Cardiac septum (tissue), 1 donor: ENCODE data around the gene KANSL1L. TPM values are rescaled to one million over a fixed set of nuclear protein-coding genes. Genes with fewer than 3 reads are reported as not detected.
A peak's percentile ranks its signal among the peaks of the same experiment; 100 is the strongest.
"Not testable (repeated sequence)": the region's sequence is repeated elsewhere in the genome, so short reads cannot be mapped to it uniquely, and the experiment has no call there.

Experiments used
- DNase-seq: peaks from one replicate; pipeline ENCODE4 v3.0.0-alpha.2; 2020; ENCODE audit warnings: low spot score
- intact Hi-C: fragments of 100-400 bp; cut with DNase I; formaldehyde crosslinking; loops from one replicate; pipeline ENCODE4 v1.14.0; 2022
- long read RNA-seq: library from polyadenylated mRNA; unstranded; transcript quantifications from one replicate; pipeline ENCODE4 v2.0.0, GENCODE V29; 2021
- total RNA-seq: library from RNA; stranded (reverse); fragmentation: NEBNext Ultra II Directional; extraction: Animal tissue kit (Norgen Biotek cat#: 25700); gene quantifications from one replicate; pipeline ENCODE4 v1.2.1, GENCODE V29; 2021
- donor health status: DM: no; HTN: no; CAD: no.

The KANSL1L gene
- total RNA-seq = 25.9 TPM
- long read RNA-seq, full-length matches to known transcripts = 1 of 12 reads
- long read RNA-seq, partial matches to known transcripts = 1 of 12 reads
- long read RNA-seq, other reads (novel, unspliced or antisense) = 10 of 12 reads

DNA sequence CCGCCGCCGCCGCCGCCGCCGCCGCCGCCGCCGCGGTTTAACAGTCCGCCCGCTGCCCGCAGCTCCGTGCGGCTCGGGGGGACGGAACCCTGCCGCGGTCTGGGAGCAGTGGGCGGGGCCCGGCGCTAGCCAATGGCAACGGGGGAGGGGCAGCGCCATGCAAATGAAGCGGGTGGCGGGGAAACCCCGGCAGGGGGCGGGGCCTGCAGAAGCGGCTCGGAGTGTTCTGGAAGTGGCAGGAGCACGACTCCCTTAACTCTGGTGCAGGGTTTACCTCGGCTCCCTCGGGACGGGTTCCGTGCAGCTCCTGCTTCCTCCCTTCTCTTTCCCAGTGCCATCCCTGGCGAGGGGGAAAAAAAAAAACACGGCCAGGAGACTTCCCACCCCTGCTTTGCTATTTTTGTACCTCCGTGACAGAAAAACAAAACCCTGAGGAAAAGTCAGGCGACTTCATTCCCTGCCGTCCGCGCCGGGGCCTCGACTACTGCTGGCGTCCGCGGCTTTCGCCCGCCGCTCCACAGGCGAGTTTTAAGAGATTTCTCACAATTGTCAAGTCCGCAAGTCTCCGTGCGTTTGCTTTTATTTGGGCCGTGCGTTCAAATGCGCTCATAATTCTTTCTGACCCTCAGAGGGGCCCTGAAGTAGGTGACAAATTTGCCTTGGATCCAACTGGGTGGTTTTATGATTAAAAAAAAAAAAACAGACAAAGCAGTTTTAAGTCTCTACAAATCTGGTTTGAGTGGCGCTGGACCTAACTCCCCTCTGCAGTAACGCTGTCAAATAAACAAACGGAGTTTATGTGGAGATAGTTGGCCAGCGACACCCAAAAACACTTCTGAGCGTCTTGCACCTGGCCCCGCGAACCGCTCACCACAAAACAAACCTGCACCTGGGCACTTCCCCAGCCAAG, at the start of gene KANSL1L:
Gene KANSL1L (minus strand): TSS at position 101 of the 910 bp plus-strand sequence. CDS start 16,827 bp downstream, outside the sequence.
- peak; percentile 100 for DNase-seq
- intact Hi-C loops = no loop called here

DNA sequence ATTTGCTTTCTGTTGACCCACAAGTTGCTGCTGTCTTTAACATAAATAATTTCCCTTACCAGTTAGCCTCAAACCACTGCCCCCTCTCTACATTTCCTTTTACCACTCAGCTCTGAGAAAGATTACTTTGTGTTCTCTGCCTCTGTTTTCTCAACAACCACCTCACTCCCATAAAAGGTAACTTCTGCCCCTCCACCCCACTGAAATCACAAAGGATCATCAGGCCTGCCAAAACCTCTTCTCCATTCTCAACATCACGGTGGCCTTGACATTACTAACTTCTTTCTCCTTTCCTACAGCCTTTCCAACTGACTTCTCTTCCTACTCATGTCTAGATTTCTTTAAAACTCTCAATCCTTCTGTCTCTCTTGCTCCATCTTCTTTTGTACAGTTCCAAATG, 43.9 kb upstream of the KANSL1L start:
- no peak for DNase-seq
- intact Hi-C loops = no loop called here

DNA sequence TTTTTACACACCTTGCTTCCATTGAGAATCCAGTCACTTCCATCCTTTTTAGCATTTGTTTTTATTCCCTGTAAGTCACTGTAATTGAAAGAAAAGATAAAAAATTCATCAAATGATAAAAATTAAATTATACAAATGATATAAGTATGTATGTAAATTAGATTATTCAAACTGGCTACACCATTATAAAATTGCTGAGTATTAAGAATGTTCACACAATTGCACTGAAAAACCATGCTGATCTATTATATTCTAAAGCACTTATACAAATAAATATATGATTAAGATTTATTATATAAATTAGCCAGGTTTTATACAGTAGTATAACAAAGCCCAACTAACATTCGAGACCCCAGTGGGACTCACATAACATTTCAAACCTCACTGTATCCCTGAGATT, 39.0 kb upstream of the KANSL1L start:
- intact Hi-C loops = no loop called here
- no peak for DNase-seq

- intact Hi-C loops = no loop called here
- no peak for DNase-seq
Measured at GRCh38 chr2:210207929-210208328, 36.7 kb upstream of the KANSL1L start.

GRCh38 chr2:210203558-210203957, 32.3 kb upstream of the KANSL1L start:
- no peak for DNase-seq
- intact Hi-C loops = no loop called here

GRCh38 chr2:210203147-210203546, 31.9 kb upstream of the KANSL1L start:
- intact Hi-C loops = no loop called here

GRCh38 chr2:210199854-210200253, 28.6 kb upstream of the KANSL1L start:
- intact Hi-C loops = loop anchor here (5.0 kb wide), 1 partner anchor 868 kb away; no protein-coding TSS in a partner anchor

More at GRCh38 chr2:210203147-210203546, 31.9 kb upstream of the KANSL1L start:
- no peak for DNase-seq

DNA sequence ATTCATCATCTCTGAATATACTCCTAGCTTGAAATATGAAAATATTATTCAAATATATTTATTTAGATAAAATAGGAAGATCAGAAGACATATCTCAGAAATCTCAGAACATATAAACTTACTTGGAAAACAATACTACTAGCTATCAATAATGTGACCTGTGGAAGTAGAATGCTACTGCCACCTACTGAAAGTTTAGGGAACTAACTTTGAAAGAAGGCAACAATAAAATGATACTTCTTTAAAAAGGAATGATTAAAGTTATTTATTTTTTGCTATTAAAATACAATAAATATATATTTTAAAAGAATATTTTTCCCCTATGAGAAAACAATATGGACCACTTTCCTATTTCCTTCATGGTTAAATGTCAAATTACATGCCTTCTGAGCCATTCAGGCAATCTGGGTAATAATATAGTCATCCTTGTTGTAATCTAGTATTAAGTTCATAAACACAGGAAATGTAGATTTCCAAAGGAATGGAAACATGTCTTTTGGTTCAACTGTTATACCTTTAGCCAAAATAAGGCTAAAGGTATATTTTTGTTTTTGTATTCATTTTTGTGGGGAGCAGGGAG, 28.1 kb upstream of the KANSL1L start:
- intact Hi-C loops = loop anchor here (5.0 kb wide), 1 partner anchor 867 kb away; no protein-coding TSS in a partner anchor
- DNase-seq = no peak

More at GRCh38 chr2:210199854-210200253, 28.6 kb upstream of the KANSL1L start:
- no peak for DNase-seq

- intact Hi-C loops = loop anchor here (5.0 kb wide), 1 partner anchor 866 kb away; no protein-coding TSS in a partner anchor
- DNase-seq = no peak
Measured at GRCh38 chr2:210198326-210198725, 27.1 kb upstream of the KANSL1L start.

- DNase-seq = no peak
- intact Hi-C loops = loop anchor here (5.0 kb wide), 1 partner anchor 865 kb away; no protein-coding TSS in a partner anchor
Measured at GRCh38 chr2:210197720-210198119, 26.5 kb upstream of the KANSL1L start.

GRCh38 chr2:210195101-210195852, 24.1 kb upstream of the KANSL1L start:
- DNase-seq = no peak
- intact Hi-C loops = loop anchor here (1.0 to 5.0 kb wide), 3 partner anchors 118 to 863 kb away; no protein-coding TSS in a partner anchor

DNA sequence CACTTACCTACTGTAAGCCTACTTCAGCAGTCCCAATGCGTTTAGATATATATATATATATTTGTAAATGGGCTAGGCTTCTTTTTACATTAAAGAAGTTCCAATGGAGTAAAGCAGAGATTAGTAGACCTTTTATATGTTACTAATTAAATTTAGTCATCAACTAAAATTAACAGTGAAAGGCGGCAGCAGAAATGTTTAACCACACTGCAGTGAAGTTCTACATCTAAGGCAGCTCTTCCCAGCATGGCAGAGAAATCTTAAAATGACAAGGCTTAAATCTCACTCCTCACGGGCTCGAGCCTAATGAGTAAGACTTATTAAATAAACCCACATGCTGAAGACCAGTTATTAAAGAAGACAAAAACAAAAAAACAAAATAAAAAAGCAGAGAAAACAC, 19.1 kb upstream of the KANSL1L start:
- intact Hi-C loops = no loop called here
- DNase-seq = no peak

DNA sequence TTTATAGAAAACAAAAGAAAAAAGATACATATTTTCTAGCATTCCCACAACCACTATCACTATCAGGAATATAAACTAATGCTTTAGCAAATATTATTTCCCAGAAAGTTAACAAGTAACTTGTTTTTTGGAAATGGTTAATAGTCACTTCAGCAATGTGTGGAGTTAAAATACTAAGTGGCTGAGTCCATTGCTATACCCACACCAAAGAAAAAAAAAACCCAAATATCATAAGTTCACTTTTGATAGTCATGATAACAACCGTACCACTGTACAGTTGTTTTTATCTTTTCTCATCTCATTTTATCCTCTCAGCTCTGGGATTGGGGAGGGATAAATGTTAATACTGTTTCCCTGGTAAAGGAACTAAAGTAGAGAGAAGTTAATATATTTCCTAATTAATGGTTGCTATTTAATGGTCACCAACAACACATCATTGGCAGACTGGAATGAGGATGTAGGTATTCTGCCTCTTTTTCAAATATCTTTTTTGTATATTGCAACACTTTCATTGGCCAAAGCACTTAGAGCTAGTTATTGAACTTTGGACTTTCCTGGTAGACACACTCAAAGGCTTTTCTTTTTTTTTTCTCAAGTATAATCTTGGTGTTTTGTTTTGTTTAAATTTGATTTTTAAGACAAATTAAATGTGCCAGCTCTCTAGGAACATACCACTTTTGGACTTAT, 18.4 kb upstream of the KANSL1L start:
- intact Hi-C loops = no loop called here
- no peak for DNase-seq

GRCh38 chr2:210188755-210189154, 17.5 kb upstream of the KANSL1L start:
- DNase-seq = no peak
- intact Hi-C loops = no loop called here

- intact Hi-C loops = no loop called here
- no peak for DNase-seq
Measured at GRCh38 chr2:210188190-210188589, 17.0 kb upstream of the KANSL1L start.

DNA sequence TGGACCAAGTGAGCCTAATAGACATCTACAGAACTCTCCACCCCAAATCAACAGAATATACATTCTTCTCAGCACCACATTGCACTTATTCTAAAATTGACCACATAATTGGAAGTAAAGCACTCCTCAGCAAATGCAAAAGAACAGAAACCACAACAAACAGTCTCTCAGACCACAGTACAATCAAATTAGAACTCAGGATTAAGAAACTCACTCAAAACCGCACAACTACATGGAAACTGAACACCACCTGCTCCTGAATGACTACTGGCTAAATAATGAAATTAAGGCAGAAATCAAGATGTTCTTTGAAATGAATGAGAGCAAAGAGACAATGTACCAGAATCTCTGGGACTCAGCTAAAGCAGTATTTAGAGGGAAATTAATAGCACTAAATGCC, 12.7 kb upstream of the KANSL1L start:
- DNase-seq, intact Hi-C loops: not testable (repeated sequence)

DNA sequence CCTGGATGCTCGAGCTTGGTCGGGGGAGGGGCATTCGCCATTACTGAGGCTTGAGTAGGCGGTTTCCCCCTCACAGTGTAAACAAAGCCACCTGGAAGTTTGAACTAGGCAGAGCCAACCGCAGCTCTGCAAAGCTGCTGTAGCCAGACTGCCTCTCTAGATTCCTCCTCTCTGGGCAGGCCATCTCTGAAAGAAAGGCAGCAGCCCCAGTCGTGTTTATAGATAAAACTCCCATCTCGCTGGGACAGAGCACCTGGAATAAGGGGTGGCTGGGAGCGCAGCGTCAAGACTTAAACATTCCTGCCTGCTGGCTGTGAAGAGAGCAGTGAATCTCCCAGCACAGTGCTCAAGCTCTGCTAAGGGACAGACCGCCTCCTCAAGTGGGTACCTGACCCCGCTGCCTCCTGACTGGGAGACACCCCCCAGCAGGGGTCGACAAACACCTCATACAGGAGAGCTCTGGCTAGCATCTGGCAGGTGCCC, 10.4 kb upstream of the KANSL1L start:
- DNase-seq, intact Hi-C loops: not testable (repeated sequence)

DNA sequence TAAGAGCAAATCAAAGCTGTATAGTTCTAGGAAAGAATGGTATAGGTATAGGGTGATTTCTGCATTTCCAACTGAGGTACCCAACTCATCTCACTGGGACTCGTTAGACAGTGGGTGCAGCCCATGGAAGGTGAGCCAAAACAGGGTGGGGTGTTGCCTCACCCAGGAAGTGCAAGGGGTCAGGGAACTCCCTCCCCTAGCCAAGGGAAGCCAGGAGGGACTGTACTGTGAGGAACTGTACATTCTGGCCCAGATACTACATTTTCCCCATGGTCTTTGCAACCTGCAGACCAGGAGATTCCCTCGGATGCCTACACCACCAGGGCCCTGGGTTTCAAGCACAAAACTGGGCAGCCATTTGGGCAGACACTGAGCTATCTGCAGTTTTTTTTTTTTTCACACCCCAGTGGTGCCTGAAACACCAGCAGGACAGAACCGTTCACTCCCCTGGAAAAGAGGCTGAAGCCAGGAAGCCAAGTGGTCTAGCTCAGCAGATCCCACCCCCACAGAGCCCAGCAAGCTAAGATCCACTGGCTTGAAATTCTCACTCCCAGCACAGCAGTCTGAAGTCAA, 9.9 kb upstream of the KANSL1L start:
- intact Hi-C loops, DNase-seq: not testable (repeated sequence)
